H9 (cell line): ENCODE measurements around the gene KAZN. TPM values are rescaled to one million over a fixed set of nuclear protein-coding genes. Genes with fewer than 3 reads are reported as not detected.

Experiments used
- DNase-seq: peaks from one replicate; pipeline ENCODE4 v3.0.0-alpha.2; 2017
- H2AFZ ChIP-seq: one replicate; pipeline ENCODE4 v1.6.1; 2013; ENCODE audit warnings: mild to moderate bottlenecking, low read length, control low read depth, moderate library complexity
- H2AK5ac ChIP-seq: 2 replicates; pipeline ENCODE4 v1.6.1; 2013; ENCODE audit warnings: low read length, control low read depth, mixed read lengths; ENCODE audit not compliant: insufficient read length
- H2BK120ac ChIP-seq: one replicate; pipeline ENCODE4 v1.6.1; 2013; ENCODE audit warnings: low read depth, mild to moderate bottlenecking, low read length, control low read depth, inconsistent platforms; ENCODE audit not compliant: poor library complexity, severe bottlenecking
- H2BK12ac ChIP-seq: 2 replicates; pipeline ENCODE4 v1.6.1; 2013; ENCODE audit warnings: low read length, control low read depth, mixed read lengths, low read depth; ENCODE audit not compliant: insufficient read length
- H2BK15ac ChIP-seq: 2 replicates; pipeline ENCODE4 v1.6.1; 2013; ENCODE audit warnings: low read depth, low read length, control low read depth
- H2BK20ac ChIP-seq: one replicate; pipeline ENCODE4 v1.6.1; 2013; ENCODE audit warnings: low read depth, mild to moderate bottlenecking, low read length, control low read depth, inconsistent platforms; ENCODE audit not compliant: poor library complexity, severe bottlenecking
- H2BK5ac ChIP-seq: 2 replicates; pipeline ENCODE4 v1.6.1; 2013; ENCODE audit warnings: low read length, control low read depth, mixed read lengths; ENCODE audit not compliant: insufficient read length
- H3K14ac ChIP-seq: 2 replicates; pipeline ENCODE4 v1.6.1; 2013; ENCODE audit warnings: low read length, control low read depth; ENCODE audit not compliant: insufficient read depth
- H3K18ac ChIP-seq: 2 replicates; pipeline ENCODE4 v1.6.1; 2013; ENCODE audit warnings: low read depth, mild to moderate bottlenecking, mixed read lengths, low read length, control low read depth; ENCODE audit not compliant: insufficient read length
- H3K23ac ChIP-seq: 2 replicates; pipeline ENCODE4 v1.6.1; 2013; ENCODE audit warnings: low read length, control low read depth, mixed read lengths, low read depth; ENCODE audit not compliant: insufficient read length
- H3K23me2 ChIP-seq: 2 replicates; pipeline ENCODE4 v1.6.1; 2013; ENCODE audit warnings: low read depth, mild to moderate bottlenecking, mixed read lengths, low read length, control low read depth; ENCODE audit not compliant: insufficient read length, poor library complexity, severe bottlenecking
- H3K27ac ChIP-seq: 2 replicates; pipeline ENCODE4 v1.5.1; 2013; ENCODE audit warnings: low read length, control low read depth, mixed read lengths, low read depth; ENCODE audit not compliant: insufficient read length
- H3K27me3 ChIP-seq: 2 replicates; pipeline ENCODE4 v1.6.1; 2013; ENCODE audit warnings: low read length, control low read depth, inconsistent platforms; ENCODE audit not compliant: insufficient read depth
- H3K4ac ChIP-seq: 2 replicates; pipeline ENCODE4 v1.6.1; 2013; ENCODE audit warnings: low read depth, mild to moderate bottlenecking, control low read depth, inconsistent platforms, low read length, moderate library complexity
- H3K4me1 ChIP-seq: 2 replicates; pipeline ENCODE4 v1.6.1; 2013; ENCODE audit warnings: low read length, control low read depth, inconsistent platforms; ENCODE audit not compliant: insufficient read depth
- H3K4me2 ChIP-seq: 2 replicates; pipeline ENCODE4 v1.6.1; 2013; ENCODE audit warnings: low read length, control low read depth, mixed read lengths; ENCODE audit not compliant: insufficient read length, insufficient read depth
- H3K56ac ChIP-seq: 2 replicates; pipeline ENCODE4 v1.6.1; 2013; ENCODE audit warnings: low read depth, mild to moderate bottlenecking, mixed read lengths, low read length, control low read depth; ENCODE audit not compliant: insufficient read length
- H3K79me1 ChIP-seq: 2 replicates; pipeline ENCODE4 v1.6.1; 2013; ENCODE audit warnings: low read depth, mild to moderate bottlenecking, moderate library complexity, low read length, control low read depth, inconsistent platforms; ENCODE audit not compliant: insufficient read depth, poor library complexity, severe bottlenecking
- H3K79me2 ChIP-seq: 2 replicates; pipeline ENCODE4 v1.6.1; 2013; ENCODE audit warnings: low read length, control low read depth, inconsistent platforms; ENCODE audit not compliant: insufficient read depth
- H3K9ac ChIP-seq: 2 replicates; pipeline ENCODE4 v1.6.1; 2013; ENCODE audit warnings: low read length, control low read depth, mixed read lengths; ENCODE audit not compliant: insufficient read length; ENCODE audit errors: extremely low read depth
- H3K9me3 ChIP-seq: one replicate; pipeline ENCODE4 v1.6.1; 2013; ENCODE audit warnings: low read depth, low read length, inconsistent platforms; ENCODE audit not compliant: control insufficient read depth
- H3T11ph ChIP-seq: one replicate; pipeline ENCODE4 v1.6.1; 2013; ENCODE audit warnings: mild to moderate bottlenecking, low read length, control low read depth, inconsistent platforms
- H4K20me1 ChIP-seq: one replicate; pipeline ENCODE4 v1.6.1; 2013; ENCODE audit not compliant: control insufficient read depth, insufficient read length, insufficient read depth
- H4K5ac ChIP-seq: 2 replicates; pipeline ENCODE4 v1.6.1; 2013; ENCODE audit warnings: low read depth, mild to moderate bottlenecking, mixed read lengths, low read length, control low read depth; ENCODE audit not compliant: insufficient read length
- H4K8ac ChIP-seq: replicated peaks from 2 replicates; pipeline ENCODE4 v1.6.1; 2013; ENCODE audit warnings: low read length, control low read depth, mixed read lengths, low read depth; ENCODE audit not compliant: insufficient read length
- H4K91ac ChIP-seq: 2 replicates; pipeline ENCODE4 v1.6.1; 2013; ENCODE audit warnings: low read depth, mild to moderate bottlenecking, moderate library complexity, mixed read lengths, low read length, control low read depth; ENCODE audit not compliant: insufficient read length
- H3K27ac Mint-ChIP-seq, 3 experiments: 2 replicates in 2 of 3; 3 replicates in 1 of 3; pipeline ENCODE4 v1.8.0; 2020 to 2021; ENCODE audit warnings: mixed read lengths in 3 of 3, mild to moderate bottlenecking in 1 of 3, moderate library complexity in 1 of 3
- H3K27me3 Mint-ChIP-seq: 2 replicates; pipeline ENCODE4 v1.8.0; 2021; ENCODE audit warnings: low read depth, mild to moderate bottlenecking, moderate library complexity, mixed read lengths
- H3K36me3 Mint-ChIP-seq, 3 experiments: 2 replicates in 2 of 3; 3 replicates in 1 of 3; pipeline ENCODE4 v1.8.0; 2020 to 2021; ENCODE audit warnings: low read depth in 3 of 3, mixed read lengths in 3 of 3; ENCODE audit not compliant: insufficient read depth in 1 of 3
- H3K4me1 Mint-ChIP-seq, 2 experiments: 2 replicates each; pipeline ENCODE4 v1.8.0; 2020; ENCODE audit warnings: mixed read lengths in 2 of 2
- H3K4me3 Mint-ChIP-seq, 2 experiments: 2 replicates in 1 of 2; 3 replicates in 1 of 2; pipeline ENCODE4 v1.8.0; 2020 to 2021; ENCODE audit warnings: mild to moderate bottlenecking in 2 of 2, mixed read lengths in 2 of 2, moderate library complexity in 1 of 2
- H3K9me3 Mint-ChIP-seq, 2 experiments: 2 replicates in 1 of 2; 3 replicates in 1 of 2; pipeline ENCODE4 v1.8.0; 2020; ENCODE audit warnings: mild to moderate bottlenecking in 2 of 2, mixed read lengths in 2 of 2, moderate library complexity in 1 of 2
- CTCF ChIP-seq: fragments of 200-600 bp; sonication (generic); conservative IDR thresholded peaks from 3 replicates; pipeline ENCODE4 v1.8.0; 2021; ENCODE audit warnings: antibody characterized with exemption, mild to moderate bottlenecking
- WGBS: extraction: QIAGEN DNeasy Blood & Tissue Kit; methylation state at CpG from one replicate; pipeline ENCODE4 v1.1.7; 2013; ENCODE audit warnings: missing lambda C conversion rate, low lambda C conversion rate, mixed read lengths; ENCODE audit not compliant: insufficient read length; ENCODE audit errors: extremely low coverage; 5-methylcytosine and 5-hydroxymethylcytosine counted together
- total RNA-seq: library from RNA; stranded (reverse); gene quantifications from 2 replicates; pipeline ENCODE4 v1.2.1, GENCODE V29; 2021

Gene KAZN
- total RNA-seq, 1 experiment from 2014 or later, result 7.6 TPM

GRCh38 chr1:15060104-15060503 is 461.6 kb downstream of the KAZN start:
- Histone ChIP-seq H3K79me1 (no peaks in the 10 kb centered on the region), H3K56ac (no peak overlapping the region), H3K27me3 (no peaks in the 10 kb centered on the region), H3K79me2 (no peaks in the 10 kb centered on the region), H3K9ac (no peak overlapping the region), H2BK5ac (no peak overlapping the region), H2AK5ac (no peak overlapping the region), H3K4me2 (no peak overlapping the region), H3K23me2 (no peaks in the 10 kb centered on the region), H2AFZ (no peak overlapping the region), H4K8ac (no peak overlapping the region), H3K27ac (no peak overlapping the region), H2BK20ac (no peak overlapping the region), H3T11ph (no peak overlapping the region), H3K18ac (no peak overlapping the region), H3K23ac (no peak overlapping the region), H3K4me1 (no peaks in the 10 kb centered on the region), H4K20me1 (no peaks in the 10 kb centered on the region), H2BK120ac (no peak overlapping the region), H2BK15ac (no peak overlapping the region), H3K14ac (no peak overlapping the region), H4K5ac (no peak overlapping the region), H3K4ac (no peak overlapping the region), H2BK12ac (no peak overlapping the region), H4K91ac (no peak overlapping the region), H3K9me3 (no peaks in the 10 kb centered on the region)
- Mint-ChIP-seq H3K9me3 (peaks cover 4 to 5% of the 10 kb centered on the region in 2 experiments; a peak in 4 of 5 replicates), H3K4me3 (no peak overlapping the region), H3K4me1 (peaks cover 0 to 2% of the 10 kb centered on the region in 2 experiments; a peak in 2 of 4 replicates), H3K36me3 (peaks cover 4 to 7% (median 5%) of the 10 kb centered on the region in 3 experiments), H3K27me3 (no peaks in the 10 kb centered on the region), H3K27ac (no peak overlapping the region)
- TF ChIP-seq CTCF, result no peak
- WGBS, result no CpG with 5 or more reads among the region's 25 CpGs
- DNase-seq, result no peak
